HG03103 (cell line): ENCODE data around the gene DNAAF1.
"Not testable (repeated sequence)": the region's sequence is repeated elsewhere in the genome, so short reads cannot be mapped to it uniquely, and the experiment has no call there.

Experiments used
- ATAC-seq: cut with Tn5 transposase; IDR thresholded peaks from one replicate; pipeline ENCODE4 v1.9.1; 2021; ENCODE audit warnings: low read depth; ENCODE audit not compliant: unreplicated experiment

DNAAF1 gene

DNA sequence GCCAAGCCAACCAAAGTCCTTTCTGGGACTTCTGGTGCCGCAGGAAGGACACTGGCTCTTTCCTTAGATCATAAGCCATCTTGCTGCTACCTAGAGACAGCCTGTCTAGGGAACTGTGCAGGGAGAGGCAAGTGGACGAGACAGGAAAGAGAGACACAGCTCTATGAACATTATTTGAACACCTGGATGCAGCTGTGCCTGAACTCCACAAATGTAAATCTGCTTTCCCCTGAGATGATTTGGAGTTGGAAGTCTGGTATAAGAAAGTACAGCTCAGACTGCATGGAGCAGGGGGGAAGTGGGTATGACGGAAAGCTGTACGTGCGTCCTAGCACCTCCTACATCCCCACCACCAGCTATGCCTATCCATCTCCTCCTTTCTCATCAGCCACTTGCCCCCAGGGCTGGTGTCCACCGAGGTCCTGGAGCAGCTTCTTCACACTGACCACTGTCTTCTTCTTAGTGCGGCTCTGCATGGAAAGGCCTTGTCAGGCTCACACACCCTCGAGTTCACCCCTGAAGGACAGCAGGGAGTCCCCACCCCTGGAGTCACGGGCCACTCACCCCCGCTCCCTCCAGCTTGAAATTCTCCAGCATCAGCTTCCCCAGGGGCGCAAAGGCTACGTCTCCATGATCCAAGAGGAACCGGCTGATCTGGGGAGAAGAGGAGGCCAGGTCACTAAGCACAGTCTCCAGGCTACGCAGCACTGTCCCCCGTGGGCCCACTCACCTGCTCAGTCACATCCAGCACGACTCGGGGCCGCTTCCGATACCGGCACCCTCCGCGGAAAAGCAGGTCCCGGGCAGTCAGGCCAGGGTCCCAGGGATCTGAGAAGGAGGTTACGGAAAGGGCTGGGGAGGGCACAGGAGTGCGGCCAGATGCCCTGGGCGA, 37.8 kb downstream of the DNAAF1 start:
- no peak for ATAC-seq

DNA sequence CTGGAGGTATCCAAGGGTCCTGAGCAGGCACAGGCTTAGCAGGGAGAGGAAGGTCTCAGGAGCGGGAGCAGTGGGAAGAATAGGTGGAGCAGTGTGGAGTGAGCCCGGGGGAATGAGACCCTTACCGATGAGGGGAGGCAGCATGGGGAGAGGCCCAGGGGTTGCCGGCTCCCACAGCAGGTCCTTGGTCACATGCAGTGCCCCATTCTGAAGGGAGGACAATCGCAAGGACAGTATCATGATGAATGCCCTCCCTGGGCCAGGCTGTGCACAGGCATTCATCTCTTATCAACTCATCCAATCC, 38.4 kb downstream of the DNAAF1 start:
- ATAC-seq = no peak

DNA sequence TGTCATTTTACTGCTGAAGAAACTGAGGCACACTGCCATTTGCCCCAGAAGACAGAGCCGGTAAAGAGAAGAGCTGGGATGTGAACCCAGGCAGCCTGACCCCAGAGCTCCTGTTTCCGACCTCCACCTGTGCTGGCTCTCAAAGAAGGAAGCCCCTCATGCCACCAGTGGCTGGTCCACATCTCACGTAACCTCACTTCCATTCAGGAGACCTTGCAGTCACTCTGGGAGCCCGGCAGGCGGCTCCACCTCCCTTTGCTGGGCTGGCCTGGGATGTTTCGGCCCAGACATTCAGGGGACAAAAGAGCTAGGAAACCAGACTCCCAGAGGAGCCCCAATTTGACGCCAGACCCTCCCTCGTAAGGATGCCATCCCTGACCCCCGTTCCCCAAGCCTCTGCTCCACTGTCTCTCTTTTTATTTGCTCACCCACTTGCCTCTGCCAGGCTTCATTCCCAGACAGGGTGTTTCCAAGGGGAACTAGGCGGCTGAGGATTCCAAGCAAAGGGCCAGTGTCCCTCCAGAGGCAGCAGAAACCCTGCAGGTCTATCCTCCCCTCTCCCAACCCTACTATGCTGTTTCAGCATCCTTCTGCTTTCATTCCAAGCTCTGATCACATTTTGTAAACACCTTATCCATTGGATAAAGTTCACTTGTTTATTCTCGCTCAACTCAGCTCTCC, 38.9 kb downstream of the DNAAF1 start:
- ATAC-seq = no peak

DNA sequence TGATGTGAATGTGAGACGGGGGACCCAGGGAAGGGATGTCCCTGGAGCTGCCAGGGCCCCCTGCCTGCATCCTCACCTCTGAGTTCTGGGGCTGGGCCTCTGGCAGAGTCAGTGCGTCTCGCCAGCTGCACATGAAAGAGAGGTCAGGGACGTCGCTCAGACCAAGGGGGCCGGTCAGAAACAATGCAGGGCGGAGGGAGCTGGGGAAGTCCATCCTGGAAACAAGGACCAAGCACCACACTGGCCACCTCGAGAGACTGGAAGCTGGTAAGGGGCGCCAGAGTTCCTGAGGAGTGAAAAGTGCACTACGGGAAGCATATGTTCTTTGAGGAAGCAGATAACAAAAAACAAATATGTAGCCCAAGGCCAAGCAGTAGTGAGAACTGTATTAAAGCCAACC, 39.7 kb downstream of the DNAAF1 start:
- no peak for ATAC-seq

DNA sequence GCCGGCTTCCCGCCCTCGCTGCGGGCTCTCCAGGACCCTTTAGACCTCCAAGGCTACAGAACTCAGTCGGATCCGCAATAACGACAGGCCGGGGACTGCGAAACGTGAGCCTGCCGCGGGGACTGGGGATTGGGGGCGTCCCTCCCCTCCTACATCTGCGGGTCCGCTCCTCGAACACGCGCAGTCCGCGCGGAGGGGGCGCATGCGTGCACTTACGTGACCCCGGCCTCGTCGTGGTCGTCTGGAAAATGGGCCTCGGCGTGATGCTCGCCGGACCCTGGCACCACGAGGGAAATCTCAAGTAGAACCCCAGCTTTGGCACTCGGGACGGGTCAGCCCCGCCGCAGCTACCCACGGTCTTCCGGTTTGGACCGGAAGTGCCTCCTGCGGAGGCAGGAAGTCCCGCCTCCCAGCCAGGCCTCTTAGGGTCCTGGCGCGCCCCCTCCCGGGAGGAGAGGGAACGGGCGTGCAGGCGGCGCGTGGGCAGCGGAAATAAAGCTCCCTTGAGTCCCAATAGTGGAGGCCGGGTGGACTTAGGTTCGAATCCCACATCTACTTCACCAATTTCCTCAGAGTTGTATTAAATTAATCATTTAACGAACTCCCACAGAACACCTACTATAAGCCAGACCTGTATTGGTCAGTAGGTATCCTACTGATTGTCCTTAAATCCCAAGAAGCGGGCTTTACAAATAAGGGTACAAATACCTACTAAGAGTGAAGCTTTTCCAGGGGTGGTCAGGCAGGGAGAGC, 41.8 kb downstream of the DNAAF1 start, which contains the start of gene TAF1C:
Gene TAF1C, minus strand, starts transcription at position 373 of the 753 bp plus-strand sequence. CDS start 2,069 bp downstream, outside the sequence.
- ATAC-seq = peak; percentile 96

DNA sequence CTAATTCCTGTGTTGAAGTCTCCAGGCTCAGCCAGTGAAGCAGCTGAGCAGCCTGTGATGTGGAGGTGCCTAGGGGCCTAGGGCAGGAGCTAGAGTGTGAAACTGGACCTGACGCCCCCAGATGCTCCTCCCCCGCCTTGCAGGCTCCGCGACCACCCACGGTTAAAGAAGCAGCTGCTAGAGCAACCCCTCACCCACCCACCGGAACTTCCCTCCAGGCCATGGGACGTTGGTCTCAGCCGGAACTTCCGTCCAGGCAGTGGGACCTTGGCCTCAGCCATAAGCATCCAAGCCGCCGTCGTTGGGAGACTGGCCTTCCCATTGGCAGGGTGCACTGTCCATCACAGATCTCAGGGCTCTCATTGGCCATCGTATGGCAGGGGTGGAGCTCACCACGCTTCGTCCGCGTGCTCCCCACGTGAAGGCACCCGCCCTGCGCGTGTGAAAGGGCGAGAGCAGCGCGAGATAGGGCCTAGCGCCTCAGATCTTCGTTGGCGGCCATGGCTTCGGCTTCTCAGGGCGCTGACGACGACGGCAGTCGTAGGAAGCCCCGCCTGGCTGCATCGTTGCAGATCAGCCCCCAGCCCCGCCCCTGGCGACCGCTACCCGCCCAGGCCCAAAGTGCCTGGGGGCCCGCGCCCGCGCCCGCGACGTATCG, 45.8 kb downstream of the DNAAF1 start, which contains the start of gene ADAD2:
Gene ADAD2, plus strand, starts transcription at position 427 of the 658 bp plus-strand sequence. Its CDS starts 74 bp downstream, at position 501.
- no peak for ATAC-seq

DNA sequence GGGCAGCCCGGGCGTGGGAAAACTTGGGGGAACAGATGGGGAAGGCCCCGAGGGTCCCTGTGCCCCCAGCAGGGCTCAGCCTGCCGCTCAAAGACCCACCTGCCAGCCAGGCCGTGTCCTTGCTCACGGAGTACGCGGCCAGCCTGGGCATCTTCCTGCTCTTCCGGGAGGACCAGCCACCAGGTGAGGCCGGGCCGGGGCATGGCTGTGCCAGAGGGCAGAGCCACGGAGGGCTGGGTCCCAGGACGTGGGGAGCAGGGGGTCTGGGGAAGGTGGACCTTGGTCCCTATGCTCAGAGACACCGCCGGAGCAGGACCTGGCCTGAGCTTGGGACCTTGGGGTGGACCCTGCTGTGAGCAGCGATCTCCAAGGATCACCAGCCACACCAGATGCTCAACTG, 46.4 kb downstream of the DNAAF1 start:
- no peak for ATAC-seq

DNA sequence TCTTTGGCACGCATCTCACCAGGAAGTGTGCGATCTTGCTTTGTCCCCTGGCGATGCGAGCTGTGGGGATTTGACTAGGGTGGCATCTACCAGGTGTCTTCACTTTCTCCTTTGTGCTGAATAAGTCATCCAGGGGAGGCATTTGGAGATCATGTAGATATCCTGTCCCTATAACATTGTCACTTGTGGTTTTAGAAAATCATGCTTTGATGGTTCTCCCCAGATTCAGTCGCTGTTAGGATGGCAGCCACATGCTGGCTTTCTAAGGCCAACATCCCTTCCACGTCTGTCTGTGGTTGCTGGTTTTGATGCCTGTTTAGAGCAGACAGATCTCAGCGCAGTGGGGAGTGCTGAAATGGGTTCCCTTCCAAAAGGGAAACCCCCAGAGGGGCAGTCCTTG, 48.4 kb downstream of the DNAAF1 start:
- ATAC-seq = no peak

DNA sequence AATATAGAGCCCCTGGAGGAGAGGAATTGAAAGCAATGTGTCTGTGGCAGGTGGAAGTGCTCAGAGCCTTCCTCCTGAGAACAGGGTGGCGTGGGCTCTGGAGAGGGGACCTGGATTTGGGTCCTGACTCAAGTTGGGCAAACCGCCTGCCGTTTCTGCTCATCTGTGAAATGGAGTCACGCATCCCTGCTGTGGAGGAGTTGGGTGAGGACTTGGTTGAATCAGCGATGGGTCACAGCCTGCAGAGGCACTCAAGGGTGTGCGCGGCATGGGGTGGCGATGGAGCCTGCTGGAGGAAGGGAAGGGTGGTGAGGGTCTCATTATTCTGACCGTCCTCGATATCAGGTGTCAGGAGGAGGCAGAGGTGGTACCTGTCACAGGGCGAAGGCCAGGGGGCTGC, 48.9 kb downstream of the DNAAF1 start:
- no peak for ATAC-seq

DNA sequence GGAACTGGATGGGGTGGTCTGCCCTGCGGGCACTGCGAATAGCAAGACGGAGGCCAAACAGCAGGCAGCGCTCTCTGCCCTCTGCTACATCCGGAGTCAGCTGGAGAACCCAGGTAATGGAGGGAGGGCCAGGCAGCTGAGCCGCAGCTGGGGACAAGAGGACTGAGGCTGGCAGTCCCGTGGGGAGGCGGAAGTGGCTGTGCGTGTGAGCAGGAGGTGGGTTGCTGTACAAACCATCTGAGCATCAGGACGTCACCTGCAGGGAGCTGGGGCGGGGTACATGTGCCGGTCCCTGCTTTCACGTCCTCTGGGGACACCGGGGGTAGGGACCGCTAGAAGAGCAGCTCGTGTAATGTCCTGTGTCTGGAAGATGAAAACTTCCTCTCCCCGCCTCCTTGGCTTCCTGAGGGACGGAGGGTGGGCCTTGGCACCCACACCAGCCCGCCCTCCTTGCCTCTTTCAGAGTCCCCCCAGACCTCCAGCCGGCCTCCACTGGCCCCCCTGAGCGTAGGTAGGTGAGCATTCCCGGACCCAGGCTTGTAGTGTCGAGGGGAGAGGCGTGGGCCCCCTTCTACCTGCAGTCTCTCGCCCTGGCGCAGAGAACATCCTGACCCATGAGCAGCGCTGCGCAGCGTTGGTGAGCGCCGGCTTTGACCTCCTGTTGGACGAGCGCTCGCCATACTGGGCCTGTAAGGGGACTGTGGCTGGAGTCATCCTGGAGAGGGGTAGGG, 49.5 kb downstream of the DNAAF1 start:
- no peak for ATAC-seq

DNA sequence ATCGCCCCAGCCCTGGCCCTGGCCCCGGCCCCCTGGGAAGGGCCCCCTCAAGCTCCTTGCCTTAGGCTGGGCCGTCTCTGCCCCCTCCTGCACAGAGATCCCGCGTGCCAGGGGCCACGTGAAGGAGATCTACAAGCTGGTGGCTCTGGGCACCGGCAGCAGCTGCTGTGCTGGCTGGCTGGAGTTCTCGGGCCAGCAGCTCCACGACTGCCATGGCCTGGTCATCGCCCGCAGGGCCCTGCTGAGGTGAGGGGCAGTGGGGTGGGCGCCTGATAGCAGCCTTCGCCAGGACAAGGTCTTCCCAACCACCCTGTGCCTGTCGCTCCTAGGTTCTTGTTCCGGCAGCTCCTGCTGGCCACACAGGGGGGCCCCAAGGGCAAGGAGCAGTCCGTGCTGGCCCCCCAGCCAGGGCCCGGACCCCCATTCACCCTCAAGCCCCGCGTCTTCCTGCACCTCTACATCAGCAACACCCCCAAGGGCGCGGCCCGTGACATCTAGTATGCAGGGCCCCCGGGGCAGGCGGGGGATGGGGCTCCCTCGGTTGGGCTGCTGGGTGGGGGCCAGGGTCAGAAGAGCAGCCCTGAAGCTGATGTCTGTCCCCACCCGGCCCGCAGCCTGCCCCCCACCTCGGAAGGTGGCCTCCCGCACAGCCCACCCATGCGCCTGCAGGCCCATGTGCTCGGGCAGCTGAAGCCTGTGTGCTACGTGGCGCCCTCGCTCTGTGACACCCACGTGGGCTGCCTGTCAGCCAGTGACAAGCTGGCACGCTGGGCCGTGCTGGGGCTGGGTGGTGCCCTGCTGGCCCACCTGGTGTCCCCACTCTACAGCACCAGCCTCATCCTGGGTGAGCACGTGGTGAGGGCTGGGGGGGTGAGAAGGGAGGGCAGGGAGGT, 50.3 kb downstream of the DNAAF1 start:
- no peak for ATAC-seq

DNA sequence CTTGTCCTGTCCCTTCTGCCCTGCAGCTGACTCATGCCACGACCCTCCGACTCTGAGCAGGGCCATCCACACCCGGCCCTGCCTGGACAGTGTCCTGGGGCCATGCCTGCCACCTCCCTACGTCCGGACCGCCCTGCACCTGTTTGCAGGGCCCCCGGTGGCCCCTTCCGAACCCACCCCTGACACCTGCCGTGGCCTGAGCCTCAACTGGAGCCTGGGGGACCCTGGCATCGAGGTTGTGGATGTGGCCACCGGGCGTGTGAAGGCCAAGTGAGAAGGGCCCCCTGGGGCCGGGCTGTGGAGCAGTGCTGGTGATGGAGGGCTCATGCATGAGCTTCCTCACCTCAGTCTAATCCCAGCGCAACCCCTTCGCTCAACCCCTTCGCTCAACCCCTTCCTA, 51.0 kb downstream of the DNAAF1 start:
- no peak for ATAC-seq

DNA sequence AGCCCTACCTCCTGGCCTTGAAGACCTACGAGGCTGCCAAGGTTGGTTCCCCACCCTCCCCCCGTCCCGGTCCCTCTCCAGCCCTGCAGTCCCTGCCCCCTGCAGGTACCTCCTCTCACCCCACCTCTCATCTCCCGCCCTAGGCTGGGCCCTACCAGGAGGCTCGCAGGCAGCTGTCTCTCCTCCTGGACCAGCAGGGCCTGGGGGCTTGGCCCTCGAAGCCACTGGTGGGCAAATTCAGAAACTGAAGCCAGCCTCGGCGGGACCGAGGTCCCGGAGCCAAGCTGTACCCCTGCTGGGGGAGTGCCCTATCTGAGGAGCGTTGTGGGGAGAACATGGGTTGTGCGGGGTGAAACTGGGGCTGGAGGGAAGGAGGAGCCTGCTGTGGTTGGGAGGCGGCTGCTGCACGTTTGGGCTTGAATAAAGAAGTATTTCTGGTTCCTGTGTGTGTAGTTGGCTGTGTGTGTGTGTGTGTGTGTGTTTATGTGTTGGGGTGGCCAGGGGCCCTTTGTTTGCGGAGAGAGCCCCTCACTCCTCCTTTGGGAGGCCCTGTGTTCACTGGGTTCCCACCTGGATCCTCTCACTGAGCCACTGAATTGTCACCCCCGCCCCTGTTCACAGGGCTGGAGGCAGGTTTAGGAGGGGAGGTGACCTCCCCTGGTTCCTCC, 51.8 kb downstream of the DNAAF1 start:
- no peak for ATAC-seq

DNA sequence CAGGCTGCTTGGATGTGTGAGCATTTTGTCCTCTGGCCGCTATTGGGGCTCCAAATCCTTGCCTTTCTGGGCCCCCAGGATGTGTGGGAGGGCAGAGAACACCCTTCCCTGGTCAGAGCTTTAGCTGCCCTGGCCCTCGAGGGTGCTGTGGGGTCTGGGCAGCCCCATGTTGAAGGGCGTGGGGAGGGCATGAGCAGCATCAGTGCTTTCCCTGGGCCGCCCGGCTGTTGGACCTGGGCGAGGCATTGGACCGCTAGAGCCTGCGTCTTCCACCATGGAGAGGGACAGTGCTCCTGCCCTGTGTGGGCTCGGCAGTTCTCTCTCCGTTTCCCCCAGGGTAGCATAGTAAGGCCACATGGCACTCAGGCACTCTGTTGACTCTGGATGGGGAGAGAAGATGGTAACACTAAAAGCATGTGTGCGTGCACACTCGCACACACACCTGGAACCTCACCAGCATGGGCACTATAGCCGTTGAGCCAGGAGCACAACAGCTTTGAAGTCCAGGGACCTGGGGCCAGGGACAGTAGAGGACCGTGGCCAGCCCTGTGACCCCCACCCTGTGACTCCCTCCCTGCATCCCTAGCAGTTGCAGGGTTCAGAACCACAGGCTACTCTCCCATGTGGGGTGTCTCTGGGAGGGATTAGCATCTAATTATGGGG, 52.5 kb downstream of the DNAAF1 start:
- no peak for ATAC-seq

DNA sequence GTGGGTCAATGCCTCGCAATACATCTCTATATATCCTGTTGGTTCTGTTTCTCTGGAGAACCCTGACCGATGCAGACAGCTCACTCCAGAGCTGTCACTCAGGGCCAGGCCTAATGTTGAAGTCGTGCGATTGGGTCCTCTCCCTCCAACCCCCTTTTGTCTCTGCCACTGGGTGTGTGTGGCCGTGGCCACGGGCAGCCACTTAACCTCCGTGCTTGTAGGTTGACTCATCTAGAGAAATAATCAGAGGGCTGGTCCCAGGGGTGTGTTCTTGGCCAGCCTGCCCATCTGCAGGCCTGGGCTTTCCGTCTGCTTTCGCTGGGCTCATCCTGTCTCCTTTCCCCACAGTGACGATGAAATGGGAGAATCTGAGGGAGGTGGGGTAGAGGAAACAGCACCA, 53.3 kb downstream of the DNAAF1 start:
- no peak for ATAC-seq

DNA sequence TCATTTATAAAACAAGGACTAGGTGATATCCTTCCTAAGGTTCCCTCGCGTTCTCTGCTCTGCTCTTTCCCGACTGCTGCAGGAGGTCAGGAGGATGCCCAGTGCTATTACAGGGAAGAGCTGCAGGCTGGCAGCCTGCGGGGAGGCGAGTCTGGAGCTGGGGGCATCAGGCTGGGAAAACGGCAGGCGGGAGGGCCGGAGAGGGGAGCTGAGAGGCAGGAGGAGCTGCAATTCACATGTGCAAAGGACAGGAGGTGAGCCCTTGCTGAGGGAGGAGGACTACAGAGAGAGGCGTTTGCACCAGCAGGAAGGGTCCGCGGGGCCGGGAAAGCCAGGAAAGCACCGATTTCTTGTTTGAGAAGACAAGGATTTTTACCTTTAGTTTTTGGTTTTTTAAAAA, 54.0 kb downstream of the DNAAF1 start:
- no peak for ATAC-seq

DNA sequence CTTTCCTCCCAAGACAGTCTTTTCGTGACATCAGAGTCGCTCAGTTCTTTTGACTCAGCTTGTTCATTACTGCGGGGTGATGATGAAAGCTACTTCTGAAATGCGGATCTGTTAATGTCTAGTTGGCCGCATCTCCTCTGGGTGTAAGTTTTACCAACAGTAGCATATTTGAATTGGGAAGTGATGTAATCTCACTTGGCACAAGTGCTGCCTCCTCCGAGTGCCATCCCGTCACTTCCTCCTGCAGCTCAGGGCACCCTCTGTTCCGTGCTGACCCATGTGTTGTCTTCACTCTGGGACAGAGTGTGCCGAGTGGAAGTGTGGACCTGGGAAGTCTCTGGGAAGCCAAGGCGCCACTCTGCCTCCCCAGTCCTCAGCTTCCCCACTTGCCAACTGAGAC, 54.8 kb downstream of the DNAAF1 start:
- ATAC-seq = no peak

DNA sequence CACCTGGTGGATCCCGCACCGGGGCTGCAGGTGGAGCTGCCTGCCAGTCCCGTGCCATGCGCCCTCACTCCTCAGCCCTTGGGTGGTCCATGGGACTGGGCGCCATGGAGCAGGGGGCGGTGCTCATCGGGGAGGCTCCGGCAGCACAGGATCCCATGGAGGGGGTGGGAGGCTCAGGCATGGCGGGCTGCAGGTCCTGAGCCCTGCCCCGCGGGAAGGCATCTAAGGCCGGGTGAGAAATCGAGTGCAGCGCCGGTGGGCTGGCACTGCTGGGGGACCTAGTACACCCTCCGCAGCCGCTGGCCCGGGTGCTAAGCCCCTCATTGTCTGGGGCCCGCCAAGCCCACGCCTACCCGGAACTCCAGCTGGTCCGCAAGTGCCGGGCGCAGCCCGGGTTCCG, 59.4 kb downstream of the DNAAF1 start:
- not testable (repeated sequence) for ATAC-seq
